Measurements from ENCODE around the gene LEKR1.

The LEKR1 gene

DNA sequence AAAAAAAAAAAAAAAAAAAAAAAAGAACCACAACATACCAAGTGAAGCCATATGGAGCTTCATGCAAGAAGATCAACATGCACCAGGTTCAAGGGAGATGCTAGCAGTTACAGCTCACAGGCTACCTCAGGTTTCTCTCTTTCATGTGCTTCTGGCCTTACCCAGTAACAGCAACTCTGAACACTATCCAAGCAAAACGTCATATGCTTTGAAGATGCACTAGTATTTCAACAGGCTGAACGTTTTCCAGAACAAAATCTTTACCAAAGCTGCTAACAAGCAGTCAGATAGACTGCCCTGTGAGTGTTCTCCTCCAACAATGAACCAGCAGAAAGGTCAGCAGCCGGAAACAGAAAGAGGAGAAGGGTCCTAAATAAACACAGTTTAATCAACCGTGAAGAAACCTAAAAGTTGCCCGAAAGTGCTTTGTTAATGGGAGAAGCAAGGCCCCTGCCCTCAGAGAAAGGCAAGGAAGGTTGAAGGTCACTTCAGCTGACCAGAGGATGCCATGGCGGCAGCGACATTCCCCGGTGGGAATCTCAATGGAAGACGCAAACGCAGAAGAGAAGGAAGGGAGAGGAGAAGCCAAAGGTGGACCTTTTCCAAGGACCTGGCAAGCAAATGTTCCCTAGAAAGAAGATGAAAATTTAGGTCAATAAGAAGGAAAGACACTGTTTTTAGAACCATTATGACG, 253.7 kb downstream of the LEKR1 start:
- DNase-seq (ENCODE audit: low spot score) = no peak

DNA sequence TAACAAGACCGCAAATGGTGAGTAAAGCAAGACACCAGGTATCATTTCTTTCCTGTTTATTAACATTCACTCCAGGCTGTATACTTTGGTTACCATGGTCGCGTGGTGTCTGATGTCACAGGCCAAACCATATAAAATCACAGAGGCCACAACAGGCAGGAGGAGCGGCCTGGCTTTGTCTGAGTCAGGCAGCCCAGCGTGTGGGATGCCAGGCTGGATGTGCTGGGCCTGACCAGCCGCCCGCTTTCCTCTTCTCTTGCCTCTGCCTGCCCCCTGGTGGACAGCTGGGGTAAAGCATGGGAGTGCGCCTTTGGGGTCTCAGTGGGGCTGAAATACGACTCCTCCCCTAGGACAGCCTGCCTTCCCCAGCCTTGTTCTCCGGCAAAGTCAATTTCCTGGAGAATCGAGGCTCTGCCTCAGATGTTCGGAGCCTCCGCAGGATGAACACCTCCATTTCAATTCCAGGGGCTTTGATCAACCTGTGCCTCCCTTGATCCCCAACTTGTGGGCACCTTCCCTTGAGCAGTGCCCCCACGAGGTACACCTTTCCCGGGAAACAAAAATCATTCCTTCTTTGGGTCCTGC, 255.6 kb downstream of the LEKR1 start:
- DNase-seq (ENCODE audit: low spot score) = peak; percentile 86

GRCh38 chr3:157082305-157082982, 256.3 kb downstream of the LEKR1 start:
- DNase-seq (ENCODE audit: low spot score) = no peak

DNA sequence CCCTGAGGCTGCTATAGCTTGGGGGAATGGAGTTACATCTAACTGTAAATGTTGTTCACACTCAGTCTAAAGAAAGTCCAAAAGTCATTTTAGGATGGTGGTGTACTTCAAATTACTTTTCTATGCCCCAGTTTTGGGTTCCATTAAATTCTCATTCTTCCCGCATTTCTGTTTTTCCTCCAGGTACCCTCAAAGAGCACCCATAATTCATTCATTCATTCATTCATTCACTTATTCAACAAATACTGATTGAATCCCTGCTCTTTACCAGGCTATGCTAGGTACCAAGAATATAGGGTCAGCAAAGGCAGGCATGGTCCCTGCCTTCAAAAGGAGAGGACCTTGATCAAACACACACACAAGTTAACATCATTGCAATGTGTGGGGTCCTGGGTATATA, 257.7 kb downstream of the LEKR1 start:
- DNase-seq (ENCODE audit: low spot score) = no peak

DNA sequence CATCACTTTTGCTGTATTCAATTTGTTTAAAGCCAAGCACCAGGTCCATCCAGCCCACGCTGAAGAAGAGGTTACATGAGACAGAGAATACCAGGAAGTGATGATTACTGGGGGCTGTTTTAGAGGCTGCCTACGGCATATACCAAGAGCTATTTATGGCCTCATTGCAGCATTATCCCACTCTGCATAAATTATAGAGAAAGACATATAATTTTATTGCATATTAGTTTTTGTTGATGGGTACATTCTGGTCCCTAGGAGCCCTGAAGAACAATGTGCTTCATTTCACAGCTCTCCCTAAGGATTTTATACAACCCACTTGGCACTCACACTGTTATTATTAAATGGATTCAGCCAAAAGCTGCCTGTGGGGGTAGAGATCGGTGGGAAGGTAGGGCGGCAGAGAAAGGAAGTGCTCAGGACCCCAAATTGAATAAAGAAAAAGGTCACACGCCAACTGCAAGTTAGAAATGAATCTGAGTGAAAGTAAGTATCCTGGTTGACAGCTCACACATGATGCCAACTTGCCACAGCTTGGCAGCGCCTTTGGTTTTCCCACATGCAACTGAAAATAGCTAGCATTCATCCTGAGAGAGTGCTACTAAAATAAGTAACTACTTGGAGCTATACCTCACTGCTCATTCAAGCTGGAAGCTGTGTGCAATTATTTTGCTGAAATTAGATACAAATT, 260.1 kb downstream of the LEKR1 start:
- no peak for DNase-seq (ENCODE audit: low spot score)

DNA sequence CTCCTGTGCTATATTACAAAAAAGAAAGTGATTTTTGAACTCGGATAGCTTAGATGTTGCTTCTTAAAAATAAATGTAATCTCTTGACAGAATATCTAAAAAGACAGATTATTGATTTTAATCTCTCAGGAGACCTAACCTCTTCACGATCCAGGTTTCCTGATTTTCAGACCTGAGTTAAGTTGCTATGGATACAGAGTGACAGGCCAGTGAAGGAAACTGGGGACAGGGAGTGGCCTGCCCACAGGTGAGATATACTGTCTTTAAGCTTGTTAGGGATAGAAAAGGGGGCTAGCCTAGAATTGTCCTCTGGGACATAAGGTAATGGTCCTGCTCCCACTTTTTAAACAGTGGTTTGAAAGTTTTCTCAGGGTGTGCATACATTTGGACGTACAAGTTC, 260.6 kb downstream of the LEKR1 start:
- no peak for DNase-seq (ENCODE audit: low spot score)

GRCh38 chr3:157087373-157087772, 261.2 kb downstream of the LEKR1 start:
- no peak for DNase-seq (ENCODE audit: low spot score)

DNA sequence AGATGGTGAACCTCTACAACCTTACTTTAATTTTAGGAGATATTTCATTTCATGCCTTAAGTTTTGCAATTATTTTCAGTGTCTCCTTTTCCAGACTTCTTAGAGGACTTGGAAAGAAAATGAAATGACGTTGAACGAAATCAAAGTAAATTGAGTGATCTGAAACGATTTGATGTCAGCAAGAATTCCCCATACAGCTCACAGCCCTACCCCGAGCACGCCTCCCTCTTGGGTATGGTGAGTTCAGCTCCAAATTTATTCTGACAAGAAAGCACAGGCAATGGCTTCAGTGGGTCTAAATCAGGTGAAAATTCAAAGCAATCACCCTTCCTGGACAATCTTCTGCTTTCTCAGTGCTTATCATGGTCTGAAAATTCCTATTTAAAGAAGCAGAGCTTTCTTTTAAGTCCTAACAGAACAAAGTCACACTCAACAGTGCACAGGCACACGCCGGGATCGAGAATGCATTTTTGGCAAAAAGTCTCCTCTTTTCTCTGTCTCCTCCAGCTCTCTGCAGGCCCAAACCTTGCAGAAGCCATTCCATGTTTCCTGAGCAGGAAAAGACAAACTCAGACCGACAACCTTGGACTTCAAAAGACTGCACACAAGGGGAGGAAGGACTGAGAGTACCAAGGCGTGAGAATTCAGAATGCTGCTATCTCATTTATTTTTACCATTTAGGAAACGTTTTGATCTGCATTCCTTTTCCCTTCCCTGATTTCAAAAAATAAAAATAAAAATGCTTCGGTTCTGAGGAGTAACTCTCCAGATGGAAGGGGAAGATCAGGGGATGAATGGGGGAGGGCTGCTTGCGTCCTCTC, 261.8 kb downstream of the LEKR1 start:
- no peak for DNase-seq (ENCODE audit: low spot score)

- peak; percentile 96 for DNase-seq (ENCODE audit: low spot score)
These were observed 262.7 kb downstream of the LEKR1 start for GRCh38 chr3:157088601-157089454.

GRCh38 chr3:157089455-157090221, 263.5 kb downstream of the LEKR1 start:
- DNase-seq (ENCODE audit: low spot score) = peak; percentile 50

GRCh38 chr3:157091083-157091833, 265.1 kb downstream of the LEKR1 start:
- no peak for DNase-seq (ENCODE audit: low spot score)

- DNase-seq (ENCODE audit: low spot score) = no peak
These were observed 266.1 kb downstream of the LEKR1 start for GRCh38 chr3:157092230-157092629.

DNA sequence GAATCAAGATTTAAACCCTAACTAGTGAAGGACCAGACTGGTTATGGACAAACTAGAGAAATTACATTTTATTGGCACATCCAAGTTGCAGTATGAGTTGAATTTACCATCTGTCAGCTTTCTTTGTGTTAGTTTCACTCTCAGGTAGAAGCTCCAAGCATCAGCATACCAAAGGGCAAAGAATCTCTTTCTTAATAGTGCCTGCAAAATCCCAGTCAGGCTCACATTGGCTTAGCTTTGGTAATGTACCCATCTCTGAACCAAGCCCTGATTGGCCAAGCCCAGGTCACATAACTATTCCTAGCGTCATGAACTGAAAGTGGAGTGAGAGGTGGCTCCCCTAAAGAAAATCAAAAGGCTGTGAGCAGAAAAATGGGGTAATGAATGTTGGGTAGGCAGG, 266.9 kb downstream of the LEKR1 start:
- no peak for DNase-seq (ENCODE audit: low spot score)

GRCh38 chr3:157094301-157094700, 268.1 kb downstream of the LEKR1 start:
- DNase-seq (ENCODE audit: low spot score) = no peak

DNA sequence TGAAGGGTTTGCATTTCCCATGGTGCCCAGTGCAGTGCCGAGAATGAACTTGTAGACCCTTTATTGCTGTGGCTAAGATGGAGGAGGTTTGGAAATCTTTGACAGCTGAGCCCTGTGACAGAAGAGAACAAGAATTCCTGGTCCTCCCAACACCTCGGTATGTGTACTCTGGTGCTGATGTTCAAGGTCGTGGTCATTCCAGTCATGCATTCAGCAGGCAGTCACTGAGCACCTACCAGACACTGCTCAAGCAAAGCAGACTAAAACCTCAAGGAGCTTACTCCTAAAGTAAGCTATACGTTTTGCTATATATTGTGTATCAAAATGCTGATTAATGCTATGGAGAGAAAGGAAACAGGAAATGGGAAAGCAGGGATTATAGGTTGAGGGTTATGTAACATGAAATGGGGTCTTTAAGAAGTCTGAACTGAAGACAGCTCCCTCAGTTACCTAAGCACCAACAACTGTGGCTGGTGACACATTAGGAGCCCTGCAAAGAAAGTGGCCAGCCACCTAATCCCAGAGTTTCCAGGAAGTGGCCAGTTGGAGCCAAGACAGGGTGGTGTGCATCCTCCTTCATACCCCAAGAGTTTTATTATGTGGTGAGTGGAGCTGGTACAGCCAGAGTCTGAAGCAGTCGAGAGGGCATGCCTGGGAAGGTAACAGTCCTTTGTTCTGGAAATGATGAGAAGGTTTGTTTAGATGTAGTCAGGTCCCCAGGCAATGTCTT, 268.8 kb downstream of the LEKR1 start:
- no peak for DNase-seq (ENCODE audit: low spot score)
